Nephron progenitor cell (in vitro differentiated cells): Measurements from ENCODE around the gene CAMK1G.

Experiments
- DNase-seq: peaks from one replicate; pipeline ENCODE4 v3.0.0; 2021
- H3K27ac Mint-ChIP-seq: 2 replicates; pipeline ENCODE4 v1.8.0; 2021; ENCODE audit warnings: mild to moderate bottlenecking, moderate library complexity, mixed read lengths
- H3K27me3 Mint-ChIP-seq: 2 replicates; pipeline ENCODE4 v1.8.0; 2021; ENCODE audit warnings: mild to moderate bottlenecking, low read depth, mixed read lengths; ENCODE audit not compliant: poor library complexity
- H3K36me3 Mint-ChIP-seq: 2 replicates; pipeline ENCODE4 v1.8.0; 2021; ENCODE audit warnings: low read depth, mixed read lengths
- H3K4me1 Mint-ChIP-seq: 2 replicates; pipeline ENCODE4 v1.8.0; 2021; ENCODE audit warnings: mixed read lengths
- H3K4me3 Mint-ChIP-seq: 2 replicates; pipeline ENCODE4 v1.8.0; 2021; ENCODE audit warnings: mild to moderate bottlenecking, moderate library complexity, mixed read lengths
- H3K9me3 Mint-ChIP-seq: 2 replicates; pipeline ENCODE4 v1.8.0; 2021; ENCODE audit warnings: mild to moderate bottlenecking, moderate library complexity, mixed read lengths
- CTCF ChIP-seq: fragments of 200-600 bp; sonication (generic); IDR thresholded peaks from 2 replicates; pipeline ENCODE4 v1.5.0; 2021; ENCODE audit warnings: antibody characterized with exemption

CAMK1G gene

GRCh38 chr1:209595599-209596285 is 12.2 kb downstream of the CAMK1G start:
- Mint-ChIP-seq H3K36me3 (no peaks in the 10 kb centered on the region), H3K4me3 (no peak overlapping the region), H3K4me1 (peaks cover 25% of the 10 kb centered on the region), H3K27ac (no peak overlapping the region), H3K27me3 (peaks cover 50% of the 10 kb centered on the region), H3K9me3 (no peaks in the 10 kb centered on the region)
- no peak for DNase-seq
- TF ChIP-seq CTCF: no peak

- no peaks in the 10 kb centered on the region for H3K9me3 Mint-ChIP-seq
- H3K4me3 Mint-ChIP-seq: no peak overlapping the region
- no peak for DNase-seq
- TF ChIP-seq CTCF: no peak
- H3K36me3 Mint-ChIP-seq: no peaks in the 10 kb centered on the region
- no peak overlapping the region for H3K27ac Mint-ChIP-seq
- H3K4me1 Mint-ChIP-seq: peaks cover 25% of the 10 kb centered on the region
- H3K27me3 Mint-ChIP-seq: peaks cover 51% of the 10 kb centered on the region
Measured at GRCh38 chr1:209597499-209597898, 14.0 kb downstream of the CAMK1G start.

GRCh38 chr1:209598227-209598626 is 14.7 kb downstream of the CAMK1G start:
- H3K27me3 Mint-ChIP-seq: peaks cover 45% of the 10 kb centered on the region
- no peak for DNase-seq
- no peaks in the 10 kb centered on the region for H3K36me3 Mint-ChIP-seq
- no peak overlapping the region for H3K27ac Mint-ChIP-seq
- no peak for TF ChIP-seq CTCF
- H3K4me3 Mint-ChIP-seq: no peak overlapping the region
- H3K9me3 Mint-ChIP-seq: no peaks in the 10 kb centered on the region
- peaks cover 25% of the 10 kb centered on the region for H3K4me1 Mint-ChIP-seq

GRCh38 chr1:209600541-209600940 is 17.0 kb downstream of the CAMK1G start:
- no peak overlapping the region for H3K4me3 Mint-ChIP-seq
- no peak overlapping the region for H3K27ac Mint-ChIP-seq
- H3K9me3 Mint-ChIP-seq: no peaks in the 10 kb centered on the region
- H3K4me1 Mint-ChIP-seq: peaks cover 4% of the 10 kb centered on the region
- TF ChIP-seq CTCF: no peak
- DNase-seq: no peak
- H3K27me3 Mint-ChIP-seq: peaks cover 44% of the 10 kb centered on the region
- H3K36me3 Mint-ChIP-seq: no peaks in the 10 kb centered on the region

- Mint-ChIP-seq H3K9me3 (no peaks in the 10 kb centered on the region), H3K4me3 (no peak overlapping the region), H3K27me3 (peaks cover 37% of the 10 kb centered on the region), H3K4me1 (no peaks in the 10 kb centered on the region), H3K36me3 (no peaks in the 10 kb centered on the region), H3K27ac (no peak overlapping the region)
- peak; percentile 54 for TF ChIP-seq CTCF
- no peak for DNase-seq
Measured at GRCh38 chr1:209601809-209602657, 18.5 kb downstream of the CAMK1G start.
